ES-I3 (cell line): ENCODE measurements around the gene MAP3K21.

Source experiments
- H3K36me3 ChIP-seq: 2 replicates; pipeline ENCODE4 v1.6.1; 2013; ENCODE audit warnings: mild to moderate bottlenecking, low read length, control low read depth, moderate library complexity; ENCODE audit not compliant: insufficient read depth
- H3K4me1 ChIP-seq: 2 replicates; pipeline ENCODE4 v1.6.1; 2013; ENCODE audit warnings: mild to moderate bottlenecking, control low read depth, low read length; ENCODE audit not compliant: insufficient read depth
- H3K9ac ChIP-seq: 2 replicates; pipeline ENCODE4 v1.6.1; 2013; ENCODE audit warnings: low read depth, mild to moderate bottlenecking, low read length, moderate library complexity
- H3K9me3 ChIP-seq: 2 replicates; pipeline ENCODE4 v1.6.1; 2013; ENCODE audit warnings: mild to moderate bottlenecking, low read length, moderate library complexity; ENCODE audit not compliant: control insufficient read depth, insufficient read depth

MAP3K21 gene

GRCh38 chr1:233359905-233360304 lies 32.4 kb downstream of the MAP3K21 start:
- peaks cover 12% of the 10 kb centered on the region for H3K4me1 ChIP-seq
- no peaks in the 10 kb centered on the region for H3K36me3 ChIP-seq
- H3K9me3 ChIP-seq, result no peaks in the 10 kb centered on the region
- H3K9ac ChIP-seq, result no peak overlapping the region

- Histone ChIP-seq H3K9ac (no peak overlapping the region), H3K9me3 (no peaks in the 10 kb centered on the region), H3K4me1 (peaks cover 17% of the 10 kb centered on the region), H3K36me3 (no peaks in the 10 kb centered on the region)
Measured at GRCh38 chr1:233360525-233361102, 33.1 kb downstream of the MAP3K21 start.

- Histone ChIP-seq H3K4me1 (peaks cover 18% of the 10 kb centered on the region), H3K36me3 (no peaks in the 10 kb centered on the region), H3K9ac (no peak overlapping the region), H3K9me3 (no peaks in the 10 kb centered on the region)
Measured at GRCh38 chr1:233361876-233362275, 34.4 kb downstream of the MAP3K21 start.

- H3K36me3 ChIP-seq, result no peaks in the 10 kb centered on the region
- H3K9ac ChIP-seq, result no peak overlapping the region
- H3K4me1 ChIP-seq, result peaks cover 19% of the 10 kb centered on the region
- no peaks in the 10 kb centered on the region for H3K9me3 ChIP-seq
Measured at GRCh38 chr1:233362743-233363142, 35.2 kb downstream of the MAP3K21 start.

GRCh38 chr1:233364026-233364425 lies 36.5 kb downstream of the MAP3K21 start:
- Histone ChIP-seq H3K9ac (no peak overlapping the region), H3K36me3 (no peaks in the 10 kb centered on the region), H3K9me3 (no peaks in the 10 kb centered on the region), H3K4me1 (peaks cover 31% of the 10 kb centered on the region)

- H3K4me1 ChIP-seq, result peaks cover 31% of the 10 kb centered on the region
- no peaks in the 10 kb centered on the region for H3K9me3 ChIP-seq
- no peaks in the 10 kb centered on the region for H3K36me3 ChIP-seq
- no peak overlapping the region for H3K9ac ChIP-seq
Measured at GRCh38 chr1:233364695-233365539, 37.4 kb downstream of the MAP3K21 start.

- Histone ChIP-seq H3K4me1 (peaks cover 29% of the 10 kb centered on the region), H3K9me3 (no peaks in the 10 kb centered on the region), H3K9ac (no peak overlapping the region), H3K36me3 (no peaks in the 10 kb centered on the region)
Measured at GRCh38 chr1:233366575-233366974, 39.1 kb downstream of the MAP3K21 start.

- Histone ChIP-seq H3K9me3 (no peaks in the 10 kb centered on the region), H3K36me3 (peaks cover 3% of the 10 kb centered on the region; the same call in 1 of the 2 replicates), H3K4me1 (peaks cover 22% of the 10 kb centered on the region), H3K9ac (no peak overlapping the region)
Measured at GRCh38 chr1:233367057-233367803, 39.7 kb downstream of the MAP3K21 start.

GRCh38 chr1:233368106-233368788 lies 40.7 kb downstream of the MAP3K21 start:
- Histone ChIP-seq H3K9ac (no peak overlapping the region), H3K36me3 (peaks cover 3% of the 10 kb centered on the region; the same call in 1 of the 2 replicates), H3K4me1 (peaks cover 19% of the 10 kb centered on the region), H3K9me3 (no peaks in the 10 kb centered on the region)

- no peaks in the 10 kb centered on the region for H3K9me3 ChIP-seq
- H3K36me3 ChIP-seq, result peaks cover 3% of the 10 kb centered on the region; the same call in 1 of the 2 replicates
- peaks cover 19% of the 10 kb centered on the region for H3K4me1 ChIP-seq
- H3K9ac ChIP-seq, result no peak overlapping the region
Measured at GRCh38 chr1:233368789-233369130, 41.2 kb downstream of the MAP3K21 start.

- Histone ChIP-seq H3K9ac (no peak overlapping the region), H3K9me3 (no peaks in the 10 kb centered on the region), H3K4me1 (peaks cover 13% of the 10 kb centered on the region), H3K36me3 (peaks cover 3% of the 10 kb centered on the region; the same call in 1 of the 2 replicates)
Measured at GRCh38 chr1:233372218-233373120, 44.9 kb downstream of the MAP3K21 start.

GRCh38 chr1:233373226-233373625 lies 45.7 kb downstream of the MAP3K21 start:
- Histone ChIP-seq H3K9ac (no peak overlapping the region), H3K9me3 (no peaks in the 10 kb centered on the region), H3K4me1 (peaks cover 7% of the 10 kb centered on the region), H3K36me3 (peaks cover 3% of the 10 kb centered on the region; the same call in 1 of the 2 replicates)

- Histone ChIP-seq H3K9ac (no peak overlapping the region), H3K9me3 (no peaks in the 10 kb centered on the region), H3K4me1 (no peaks in the 10 kb centered on the region), H3K36me3 (peaks cover 11% of the 10 kb centered on the region)
Measured at GRCh38 chr1:233375653-233376052, 48.1 kb downstream of the MAP3K21 start.
